ENCODE results near the gene HARBI1. TPM values are rescaled to one million over a fixed set of nuclear protein-coding genes. Genes with fewer than 3 reads are reported as not detected.
"Not testable (repeated sequence)": the region's sequence is repeated elsewhere in the genome, so short reads cannot be mapped to it uniquely, and the experiment has no call there.

HARBI1 gene
- total RNA-seq, 4 donors from 2014 or later = 1.3 to 6.2 (median 3.5) TPM

- intact Hi-C loops (cut with DNase I) = no loop called here
- WGBS, 2 donors = 2% methylated on average over 46 to 48 of the region's 54 CpGs
- Histone ChIP-seq H3K27ac (peak within 1 kb of the TSS; percentile 67 to 83 (median 78)), H3K36me3 (no peaks in the 10 kb centered on the region), H3K4me3 (replicated peaks in 1 of 3) (peak within 1 kb of the TSS; percentile 60 to 81 (median 79)), H3K4me1 (peaks cover 18 to 37% of the 10 kb centered on the region in 2 donors), H3K27me3 (no peaks in the 10 kb centered on the region), H3K9me3 (no peaks in the 10 kb centered on the region)
- TF ChIP-seq POLR2A (IDR thresholded peaks at IDR 0.05) = peak in 1 of 2 donors; percentile 60
- peak in 1 of 6 experiments; percentile 4 for TF ChIP-seq CTCF (IDR thresholded peaks at IDR 0.05)
- DNase-seq = peak; percentile 78 to 85
These were observed 23.3 kb downstream of the HARBI1 start, which contains the start of gene AMBRA1 for GRCh38 chr11:46593550-46594373. TSS of gene AMBRA1 (minus strand) at chr11:46594023. CDS start at chr11:46548380, 45,643 bp downstream.

- H3K4me3 ChIP-seq (replicated peaks in 1 of 3) = no peak overlapping the region
- no peaks in the 10 kb centered on the region for H3K36me3 ChIP-seq
- TF ChIP-seq POLR2A (IDR thresholded peaks at IDR 0.05) (no peak), CTCF (IDR thresholded peaks at IDR 0.05) (no peak)
- no peaks in the 10 kb centered on the region for H3K27me3 ChIP-seq
- H3K9me3 ChIP-seq = no peaks in the 10 kb centered on the region
- peaks cover 22 to 37% of the 10 kb centered on the region in 2 donors for H3K4me1 ChIP-seq
- intact Hi-C loops (cut with DNase I) = no loop called here
- no peak for DNase-seq
- 59 to 63% methylated on average over 11 of the region's 11 CpGs for WGBS, 2 donors
- no peak overlapping the region for H3K27ac ChIP-seq
These were observed 26.1 kb downstream of the HARBI1 start for GRCh38 chr11:46590740-46591605.

- peaks cover 17 to 37% of the 10 kb centered on the region in 2 donors for H3K4me1 ChIP-seq
- TF ChIP-seq POLR2A (IDR thresholded peaks at IDR 0.05) (no peak), CTCF (IDR thresholded peaks at IDR 0.05) (no peak)
- H3K9me3 ChIP-seq = no peaks in the 10 kb centered on the region
- H3K27ac ChIP-seq = no peak overlapping the region
- no peaks in the 10 kb centered on the region for H3K36me3 ChIP-seq
- H3K4me3 ChIP-seq (replicated peaks in 1 of 3) = no peak overlapping the region
- no peaks in the 10 kb centered on the region for H3K27me3 ChIP-seq
- intact Hi-C loops (cut with DNase I) = no loop called here
- no peak for DNase-seq
These were observed 28.1 kb downstream of the HARBI1 start for GRCh38 chr11:46588915-46589314.

GRCh38 chr11:46588131-46588530 is 28.9 kb downstream of the HARBI1 start:
- no peak overlapping the region for H3K27ac ChIP-seq
- TF ChIP-seq CTCF (IDR thresholded peaks at IDR 0.05) (no peak), POLR2A (IDR thresholded peaks at IDR 0.05) (no peak)
- intact Hi-C loops (cut with DNase I) = no loop called here
- DNase-seq = no peak
- H3K4me1 ChIP-seq = peaks cover 17 to 37% of the 10 kb centered on the region in 2 donors
- H3K9me3 ChIP-seq = no peaks in the 10 kb centered on the region
- H3K4me3 ChIP-seq (replicated peaks in 1 of 3) = no peak overlapping the region
- 74 to 82% methylated on average over 5 of the region's 5 CpGs for WGBS, 2 donors
- H3K36me3 ChIP-seq = no peaks in the 10 kb centered on the region
- H3K27me3 ChIP-seq = no peaks in the 10 kb centered on the region

- H3K27ac ChIP-seq; H3K9me3 ChIP-seq; H3K27me3 ChIP-seq; H3K4me1 ChIP-seq; H3K36me3 ChIP-seq; DNase-seq; intact Hi-C loops (cut with DNase I); H3K4me3 ChIP-seq (replicated peaks in 1 of 3): not testable (repeated sequence)
- 100% methylated on average over 1 of the region's 1 CpG; no CpG with 5 or more reads in 1 of the 2 donors for WGBS, 2 donors
These were observed 33.5 kb downstream of the HARBI1 start for GRCh38 chr11:46583513-46583912.
